Measurements from ENCODE around the gene DRAM1. TPM values are rescaled to one million over a fixed set of nuclear protein-coding genes. Genes with fewer than 3 reads are reported as not detected.

DRAM1 gene
- total RNA-seq, 1 donor from 2014 or later, result 1.2 TPM

DNA sequence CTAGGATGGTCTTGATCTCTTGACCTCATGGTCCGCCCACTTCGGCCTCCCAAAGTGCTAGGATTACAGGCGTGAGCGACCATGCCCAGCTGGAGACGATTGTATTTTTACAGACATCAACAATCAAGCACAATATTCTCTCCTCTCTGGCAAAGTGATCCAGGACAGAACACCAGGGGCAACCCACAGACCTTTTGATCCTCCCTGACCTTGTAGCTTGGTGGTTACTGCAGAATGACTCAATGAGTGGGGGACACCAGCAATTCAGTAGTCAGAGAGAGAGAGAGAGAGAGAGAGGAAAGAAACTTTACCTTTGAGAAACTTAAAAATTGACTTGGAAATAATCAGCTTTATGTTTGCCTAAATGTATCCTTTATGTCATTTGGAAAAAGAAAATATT is 51.2 kb downstream of the DRAM1 start:
- Mint-ChIP-seq H3K36me3 (no peaks in the 10 kb centered on the region), H3K4me3 (no peak overlapping the region), H3K4me1 (peaks cover 5% of the 10 kb centered on the region), H3K9me3 (no peaks in the 10 kb centered on the region), H3K27me3 (ENCODE audit: insufficient read depth, low read depth) (peaks cover 7% of the 10 kb centered on the region), H3K27ac (no peak overlapping the region)
- Histone ChIP-seq H3K4me1 (no peaks in the 10 kb centered on the region), H3K79me2 (ENCODE audit: low read depth) (no peaks in the 10 kb centered on the region), H3K27ac (no peak overlapping the region), H3K27me3 (no peaks in the 10 kb centered on the region), H3K9me3 (ENCODE audit: low read depth) (no peaks in the 10 kb centered on the region), H3F3A (ENCODE audit: low read depth) (no peaks in the 10 kb centered on the region), H3K9ac (no peak overlapping the region), H4K20me1 (ENCODE audit: low read depth) (no peaks in the 10 kb centered on the region), H3K4me2 (no peak overlapping the region), H3K4me3 (no peak overlapping the region), H3K36me3 (no peaks in the 10 kb centered on the region), H2AFZ (replicated peaks) (no peak overlapping the region)
- no peak for TF ChIP-seq EZH2 (IDR thresholded peaks at IDR 0.05)
- TF ChIP-seq EZH2phosphoT487 (IDR thresholded peaks at IDR 0.05), result no peak
- TF ChIP-seq, protein P1, sequence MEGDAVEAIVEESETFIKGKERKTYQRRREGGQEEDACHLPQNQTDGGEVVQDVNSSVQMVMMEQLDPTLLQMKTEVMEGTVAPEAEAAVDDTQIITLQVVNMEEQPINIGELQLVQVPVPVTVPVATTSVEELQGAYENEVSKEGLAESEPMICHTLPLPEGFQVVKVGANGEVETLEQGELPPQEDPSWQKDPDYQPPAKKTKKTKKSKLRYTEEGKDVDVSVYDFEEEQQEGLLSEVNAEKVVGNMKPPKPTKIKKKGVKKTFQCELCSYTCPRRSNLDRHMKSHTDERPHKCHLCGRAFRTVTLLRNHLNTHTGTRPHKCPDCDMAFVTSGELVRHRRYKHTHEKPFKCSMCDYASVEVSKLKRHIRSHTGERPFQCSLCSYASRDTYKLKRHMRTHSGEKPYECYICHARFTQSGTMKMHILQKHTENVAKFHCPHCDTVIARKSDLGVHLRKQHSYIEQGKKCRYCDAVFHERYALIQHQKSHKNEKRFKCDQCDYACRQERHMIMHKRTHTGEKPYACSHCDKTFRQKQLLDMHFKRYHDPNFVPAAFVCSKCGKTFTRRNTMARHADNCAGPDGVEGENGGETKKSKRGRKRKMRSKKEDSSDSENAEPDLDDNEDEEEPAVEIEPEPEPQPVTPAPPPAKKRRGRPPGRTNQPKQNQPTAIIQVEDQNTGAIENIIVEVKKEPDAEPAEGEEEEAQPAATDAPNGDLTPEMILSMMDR (IDR thresholded peaks at IDR 0.05), result no peak
- no peak for DNase-seq (ENCODE audit: low spot score)

DNA sequence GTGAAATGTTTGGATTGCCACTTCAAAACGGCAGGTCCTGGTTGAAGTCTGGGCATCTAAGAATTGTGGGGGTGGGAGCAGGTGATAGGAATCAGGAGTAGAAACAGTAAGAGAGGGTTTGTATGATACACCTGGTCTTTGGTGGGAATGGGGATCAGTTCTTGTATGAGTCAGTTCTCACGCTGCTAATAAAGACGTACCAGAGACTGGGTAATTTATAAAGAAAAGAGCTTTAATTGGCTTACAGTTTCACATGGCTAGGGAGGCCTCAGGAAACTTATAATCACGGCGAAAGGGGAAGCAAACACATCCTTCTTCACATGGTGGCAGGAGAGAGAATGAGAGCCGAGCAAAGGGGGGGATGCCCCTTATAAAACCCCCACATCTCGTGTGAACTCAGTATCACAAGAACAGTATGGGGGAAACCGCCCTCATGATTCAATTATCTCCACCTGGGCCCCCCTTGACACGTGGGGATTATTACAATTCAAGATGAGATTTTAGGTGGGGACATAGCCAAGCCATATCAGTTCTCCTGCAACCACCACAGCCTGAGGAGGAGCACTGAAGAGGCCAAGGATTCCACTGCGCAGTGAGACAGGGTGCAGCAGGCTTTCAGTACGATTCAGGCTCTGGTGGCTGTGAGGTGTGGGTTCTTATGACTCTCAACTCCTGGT is 52.1 kb downstream of the DRAM1 start:
- DNase-seq (ENCODE audit: low spot score), result no peak
- Mint-ChIP-seq H3K27ac (no peak overlapping the region), H3K36me3 (no peaks in the 10 kb centered on the region), H3K27me3 (ENCODE audit: insufficient read depth, low read depth) (peaks cover 8% of the 10 kb centered on the region), H3K9me3 (no peaks in the 10 kb centered on the region), H3K4me3 (no peak overlapping the region), H3K4me1 (peaks cover 5% of the 10 kb centered on the region)
- Histone ChIP-seq H3K79me2 (ENCODE audit: low read depth) (no peaks in the 10 kb centered on the region), H3K9ac (no peak overlapping the region), H3F3A (ENCODE audit: low read depth) (no peaks in the 10 kb centered on the region), H3K4me2 (no peak overlapping the region), H3K27ac (no peak overlapping the region), H3K27me3 (no peaks in the 10 kb centered on the region), H2AFZ (replicated peaks) (no peak overlapping the region), H3K4me1 (no peaks in the 10 kb centered on the region), H3K9me3 (ENCODE audit: low read depth) (no peaks in the 10 kb centered on the region), H3K36me3 (no peaks in the 10 kb centered on the region), H3K4me3 (no peak overlapping the region), H4K20me1 (ENCODE audit: low read depth) (no peaks in the 10 kb centered on the region)
- TF ChIP-seq EZH2 (IDR thresholded peaks at IDR 0.05) (no peak), EZH2phosphoT487 (IDR thresholded peaks at IDR 0.05) (no peak)
- TF ChIP-seq, protein P1 (IDR thresholded peaks at IDR 0.05), result no peak

DNA sequence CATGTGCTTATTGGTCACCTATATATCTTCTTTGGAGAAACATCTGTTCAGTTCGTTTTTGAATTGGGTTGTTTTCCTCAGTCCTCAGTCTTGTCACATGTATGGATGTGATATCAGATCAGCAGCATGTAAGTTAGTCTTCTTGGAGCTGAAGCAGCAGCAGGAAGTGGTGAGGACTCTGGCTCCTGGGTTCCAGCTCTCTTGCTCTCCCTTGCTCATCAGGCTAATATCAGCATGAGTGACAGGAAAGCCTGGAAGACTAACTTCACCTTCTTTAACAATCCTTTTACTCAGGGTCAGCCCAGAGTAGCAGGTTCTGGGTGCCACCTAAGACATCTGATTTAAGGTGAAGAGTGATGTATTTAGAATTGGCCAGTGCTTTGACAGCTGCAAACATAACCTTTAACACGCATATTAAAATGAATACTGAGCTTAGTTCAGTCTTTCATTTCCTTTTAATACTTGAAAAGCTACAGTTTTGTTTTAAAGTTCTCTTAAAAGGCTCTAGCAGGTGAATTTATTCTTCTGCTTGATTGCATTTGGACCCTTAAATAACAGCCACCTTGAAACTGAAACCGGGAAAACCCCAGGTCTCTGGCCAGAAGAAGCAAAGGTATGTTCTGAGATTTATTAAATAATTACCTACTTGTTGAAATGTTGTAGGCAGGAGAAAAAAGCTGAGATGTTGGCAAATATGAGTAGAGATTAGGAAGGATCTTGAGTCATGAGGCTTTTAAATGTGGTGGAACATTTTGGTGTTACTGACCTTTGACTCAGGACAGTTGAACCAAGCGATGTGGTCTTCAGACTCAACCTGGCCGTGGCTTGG is 54.3 kb downstream of the DRAM1 start:
- Mint-ChIP-seq H3K4me3 (no peak overlapping the region), H3K9me3 (no peaks in the 10 kb centered on the region)

More for the DNA sequence above, 54.3 kb downstream of the DRAM1 start:
- Histone ChIP-seq H3F3A (ENCODE audit: low read depth) (no peaks in the 10 kb centered on the region), H2AFZ (replicated peaks) (no peak overlapping the region), H3K27me3 (no peaks in the 10 kb centered on the region), H3K79me2 (ENCODE audit: low read depth) (no peaks in the 10 kb centered on the region), H3K4me1 (no peaks in the 10 kb centered on the region), H3K27ac (no peak overlapping the region), H3K4me2 (no peak overlapping the region), H4K20me1 (ENCODE audit: low read depth) (no peaks in the 10 kb centered on the region), H3K9ac (no peak overlapping the region), H3K4me3 (no peak overlapping the region), H3K36me3 (no peaks in the 10 kb centered on the region), H3K9me3 (ENCODE audit: low read depth) (no peaks in the 10 kb centered on the region)
- peaks cover 9% of the 10 kb centered on the region for H3K4me1 Mint-ChIP-seq
- no peaks in the 10 kb centered on the region for H3K36me3 Mint-ChIP-seq
- H3K27ac Mint-ChIP-seq, result no peak overlapping the region
- no peak for TF ChIP-seq EZH2 (IDR thresholded peaks at IDR 0.05)
- TF ChIP-seq EZH2phosphoT487 (IDR thresholded peaks at IDR 0.05), result no peak
- TF ChIP-seq, protein P1 (IDR thresholded peaks at IDR 0.05), result no peak
- no peak for DNase-seq (ENCODE audit: low spot score)
- H3K27me3 Mint-ChIP-seq (ENCODE audit: insufficient read depth, low read depth), result peaks cover 8% of the 10 kb centered on the region
